Middle frontal gyrus (tissue), 1 donor: ENCODE measurements around the gene CCDC144A.
"Not testable (repeated sequence)": the region's sequence is repeated elsewhere in the genome, so short reads cannot be mapped to it uniquely, and the experiment has no call there.

ENCODE experiments used
- DNase-seq: peaks from one replicate; pipeline ENCODE4 v3.0.0-alpha.2; 2015; ENCODE audit warnings: low spot score; ENCODE audit errors: extremely low spot score

Gene CCDC144A

GRCh38 chr17:16689731-16690281 is at the start of gene CCDC144A:
Gene CCDC144A, plus strand, starts transcription at chr17:16690241. Its CDS starts 160 bp downstream, at chr17:16690401.
- not testable (repeated sequence) for DNase-seq

DNA sequence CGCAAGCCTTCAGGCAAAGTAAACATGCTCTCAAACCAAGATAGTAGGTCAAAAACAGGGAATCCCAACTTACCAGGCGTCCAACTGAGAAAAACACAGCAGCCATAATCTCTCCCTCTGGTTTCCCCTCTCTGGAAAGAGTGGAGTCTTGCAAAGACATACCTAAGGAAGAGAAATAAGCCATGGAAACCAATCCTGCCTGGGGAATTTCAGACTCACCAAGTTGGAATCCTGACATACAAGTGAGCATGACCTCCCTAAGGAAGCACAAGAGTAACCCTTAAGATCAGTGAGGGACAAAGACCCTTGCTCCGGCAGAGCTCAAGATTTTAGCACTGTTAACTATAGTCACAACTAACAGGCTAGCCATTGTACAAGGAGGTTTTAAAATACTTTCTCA is 40.5 kb upstream of the CCDC144A start:
- no peak for DNase-seq

DNA sequence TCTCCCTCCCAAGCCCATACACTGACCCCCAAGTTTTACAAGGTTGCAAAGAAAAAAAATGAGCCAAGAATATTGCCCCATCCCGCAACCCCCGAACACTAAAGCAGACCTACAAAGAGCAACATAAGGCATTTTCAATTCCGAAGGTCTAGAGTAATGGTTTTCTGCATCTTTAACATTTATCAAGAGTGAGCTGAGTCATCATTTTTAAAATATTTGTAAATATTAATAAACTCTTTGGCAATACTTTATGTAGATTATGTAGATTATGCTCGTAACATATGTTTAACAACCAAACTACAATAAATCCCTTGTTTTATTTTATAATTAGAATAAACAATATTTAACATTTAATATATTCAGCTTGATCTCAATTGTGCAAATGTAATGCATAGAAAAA is 37.8 kb upstream of the CCDC144A start:
- DNase-seq = no peak

DNA sequence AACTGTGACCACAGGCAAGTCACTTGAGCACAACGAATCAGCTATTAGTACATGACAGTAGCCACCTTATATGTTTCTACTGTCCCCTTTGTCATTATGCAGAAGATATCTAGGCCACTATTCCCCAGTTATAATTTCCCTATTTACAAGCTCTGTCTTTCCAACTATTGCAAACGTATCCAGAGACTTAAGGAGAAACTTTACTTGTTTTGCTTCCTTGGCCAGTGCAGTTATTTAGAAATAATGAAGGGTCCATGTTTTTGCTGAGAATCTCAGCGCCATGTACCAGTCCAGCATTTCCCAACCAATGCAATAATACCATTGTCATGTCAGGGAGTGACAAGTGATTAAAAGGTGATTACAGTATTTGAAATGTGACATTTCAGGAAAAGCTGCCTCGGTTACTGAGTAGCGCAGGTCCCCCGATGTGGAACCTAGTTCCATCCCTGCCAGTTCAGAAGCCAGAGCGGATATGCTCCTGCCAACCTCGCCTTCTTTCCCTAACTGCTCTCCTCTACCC is 37.1 kb upstream of the CCDC144A start:
- no peak for DNase-seq

DNA sequence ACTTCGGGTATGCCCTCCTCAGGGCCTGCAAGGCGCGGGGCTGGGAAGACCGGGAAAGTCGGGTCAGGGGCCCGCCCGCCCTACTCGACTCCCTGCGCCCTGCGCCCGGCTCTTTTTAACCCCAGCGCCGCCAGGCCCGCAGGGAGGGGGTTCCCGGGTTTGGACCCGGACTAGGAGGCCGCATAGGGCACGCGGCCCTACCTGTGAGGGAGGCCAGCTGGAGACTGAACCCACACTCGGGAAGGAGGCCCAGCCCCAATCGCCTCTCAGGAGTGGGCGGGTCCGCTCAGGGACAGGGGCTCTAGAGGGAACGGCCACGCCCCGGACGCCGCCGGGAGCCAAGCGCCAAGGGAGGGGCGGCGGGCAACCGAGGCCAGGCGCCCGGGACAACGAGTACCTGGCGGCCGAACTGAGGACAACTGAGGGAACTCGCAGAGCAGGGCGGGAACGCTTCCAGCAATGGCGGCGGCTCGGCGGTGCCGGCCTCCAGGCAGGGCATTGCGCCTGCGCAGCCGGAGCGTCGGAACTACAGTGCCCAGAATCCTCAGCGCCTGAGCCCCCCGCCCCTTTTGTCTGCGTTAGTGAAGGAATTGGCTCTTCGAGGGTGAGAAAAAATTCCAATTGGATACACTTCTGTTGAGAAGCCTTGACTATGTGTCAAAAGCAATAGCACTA is 36.5 kb upstream of the CCDC144A start, which contains the start of gene ZNF624:
Gene ZNF624 (minus strand): TSS at position 484 of the 675 bp plus-strand sequence.
- peak; percentile 88 for DNase-seq

DNA sequence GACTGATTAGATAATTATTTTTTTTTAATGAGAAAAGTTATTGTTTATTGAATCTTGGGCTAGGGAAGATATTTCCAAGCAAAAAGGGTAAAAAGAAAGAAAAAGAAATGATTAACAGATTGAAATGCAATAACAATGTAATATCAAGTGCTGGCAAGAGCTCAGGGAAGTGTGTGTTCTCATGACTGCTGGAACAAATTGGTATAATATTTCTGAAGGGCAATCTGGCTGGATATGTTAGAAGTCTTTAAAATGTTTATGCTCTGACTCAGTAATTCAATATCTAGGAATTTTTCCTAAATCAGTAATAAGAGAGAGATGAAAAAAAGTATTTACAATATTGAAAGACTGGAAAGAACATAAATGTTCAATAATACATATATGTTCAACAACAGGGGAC is 28.8 kb upstream of the CCDC144A start:
- no peak for DNase-seq

GRCh38 chr17:16662936-16663335 is 27.1 kb upstream of the CCDC144A start:
- no peak for DNase-seq

DNA sequence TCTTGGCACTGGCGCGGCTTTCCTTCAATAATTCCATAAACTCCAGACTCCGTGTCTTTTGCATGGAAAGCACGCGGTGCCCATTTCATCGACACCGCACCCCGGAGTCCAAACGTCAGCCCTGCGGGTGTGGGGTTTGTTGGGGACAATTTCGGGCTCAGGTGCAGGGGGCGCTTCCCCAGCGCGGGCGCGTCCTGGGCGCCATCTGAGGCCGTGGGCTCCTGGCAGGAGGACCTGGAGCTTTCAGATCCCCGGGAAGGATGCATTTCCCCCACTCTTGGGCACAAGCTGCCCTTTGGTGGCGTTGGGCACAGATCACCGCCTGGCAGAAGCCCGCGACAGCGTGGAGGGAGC is 23.5 kb upstream of the CCDC144A start:
- DNase-seq = not testable (repeated sequence)

DNA sequence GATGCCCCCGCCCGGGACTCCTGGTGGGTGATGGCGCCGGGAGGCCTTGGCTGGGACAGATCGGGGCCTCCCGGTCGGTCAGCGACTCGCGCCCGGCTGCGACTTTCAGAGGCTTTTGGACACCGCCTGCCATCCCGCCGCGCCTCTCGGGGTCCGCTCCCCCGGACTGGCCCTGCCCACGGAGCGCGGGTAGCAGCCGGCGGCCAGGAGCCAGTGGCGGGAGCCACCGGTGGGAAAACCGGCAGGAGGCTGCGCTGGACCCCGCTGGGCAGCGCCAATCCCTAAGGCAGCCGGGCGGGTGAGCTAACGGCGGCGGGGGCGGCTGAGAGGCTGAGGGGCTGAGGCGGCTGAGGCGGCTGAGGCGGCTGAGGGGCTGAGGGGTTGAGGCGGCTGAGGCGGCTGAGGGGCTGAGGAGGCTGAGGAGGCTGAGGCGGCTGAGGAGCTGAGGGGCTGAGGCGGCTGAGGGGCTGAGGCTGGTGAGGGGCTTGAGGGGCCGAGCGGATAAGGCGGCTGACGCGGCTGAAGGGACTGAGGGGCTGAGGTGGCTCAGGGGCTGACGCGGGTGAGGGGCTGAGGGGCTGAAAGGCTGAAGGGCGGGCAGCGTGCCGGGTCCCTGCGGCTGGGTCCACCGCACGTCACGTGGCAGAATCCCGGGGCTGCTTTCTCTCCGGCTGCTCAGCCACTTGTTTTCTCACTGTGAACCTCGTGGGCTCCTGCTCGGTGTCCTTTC is 23.0 kb upstream of the CCDC144A start:
- not testable (repeated sequence) for DNase-seq

DNA sequence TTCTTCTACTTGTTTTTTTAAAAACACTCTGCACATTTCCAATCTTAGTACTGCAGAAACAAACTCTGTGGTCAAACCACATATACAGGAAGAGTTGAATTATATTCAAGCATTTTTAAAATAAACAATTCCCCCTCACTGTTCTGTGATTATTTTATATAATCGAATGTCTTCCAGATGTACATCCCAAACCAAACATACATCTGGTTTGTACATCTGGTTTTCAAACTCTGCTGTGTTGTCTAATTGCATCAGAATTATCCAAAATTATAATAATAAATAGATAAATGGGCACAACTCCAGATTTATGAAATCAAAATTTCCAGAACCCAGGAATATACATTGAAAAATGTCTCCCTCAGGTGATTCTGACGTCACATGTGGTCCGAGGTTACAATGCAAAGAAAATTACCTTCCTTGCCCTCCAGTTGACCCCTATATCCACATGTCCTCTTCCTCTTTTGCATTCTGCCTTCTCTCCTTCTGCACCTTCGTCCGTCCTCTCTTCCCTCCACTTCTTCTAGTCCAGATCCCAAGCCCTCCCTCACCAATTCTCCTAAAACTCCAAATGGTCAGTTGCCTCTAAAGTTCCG is 13.3 kb upstream of the CCDC144A start:
- no peak for DNase-seq

- DNase-seq = not testable (repeated sequence)
These were observed 6.5 kb upstream of the CCDC144A start for GRCh38 chr17:16683290-16684138.

GRCh38 chr17:16686019-16686418 is 4.0 kb upstream of the CCDC144A start:
- not testable (repeated sequence) for DNase-seq

DNA sequence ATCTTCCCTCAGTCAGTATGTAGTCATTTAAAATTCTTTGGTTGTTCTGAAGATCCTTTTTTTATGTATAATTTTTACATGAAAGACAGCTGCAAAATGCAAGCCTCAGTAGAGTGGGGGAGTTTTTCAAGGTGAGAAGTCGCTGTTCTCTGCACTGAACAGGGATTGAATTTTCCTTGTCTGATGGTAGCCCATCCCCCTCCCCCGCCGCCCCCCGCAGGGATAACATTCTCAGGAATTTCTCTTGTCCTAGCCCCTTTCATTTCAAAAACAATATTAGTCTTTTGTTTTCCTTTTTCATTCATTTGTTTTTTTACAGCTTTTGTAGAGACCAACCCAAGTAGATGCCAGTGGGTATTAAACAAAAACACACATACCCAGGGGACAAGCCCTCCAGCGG is 2.9 kb upstream of the CCDC144A start:
- not testable (repeated sequence) for DNase-seq

- not testable (repeated sequence) for DNase-seq
These were observed 406 bp downstream of the CCDC144A start for GRCh38 chr17:16690447-16690846.

DNA sequence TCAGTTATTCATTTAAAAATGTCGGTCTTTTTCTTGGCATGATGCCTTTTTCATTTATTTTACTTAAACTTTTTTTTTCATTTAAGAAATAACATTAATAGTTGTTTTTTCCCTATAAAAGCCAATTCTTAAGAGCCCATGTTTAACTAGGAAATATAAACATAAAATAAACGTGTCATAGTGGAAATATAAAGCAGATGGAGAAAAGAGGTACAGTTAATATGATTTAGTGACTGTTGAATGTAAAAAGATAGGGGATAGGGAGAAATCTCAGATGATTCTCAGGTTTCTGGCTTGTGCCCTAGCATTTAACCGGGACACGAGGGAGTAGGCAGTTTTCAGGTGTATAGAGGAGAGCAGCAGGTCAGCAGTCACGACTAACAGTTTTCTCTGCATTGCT is 7.6 kb downstream of the CCDC144A start:
- DNase-seq = not testable (repeated sequence)

GRCh38 chr17:16745492-16746203 is 55.6 kb downstream of the CCDC144A start:
- peak; percentile 3 for DNase-seq

- not testable (repeated sequence) for DNase-seq
These were observed 56.5 kb downstream of the CCDC144A start for GRCh38 chr17:16746571-16746970.

- DNase-seq = not testable (repeated sequence)
These were observed 60.5 kb downstream of the CCDC144A start for GRCh38 chr17:16750515-16750914.

- not testable (repeated sequence) for DNase-seq
These were observed 61.3 kb downstream of the CCDC144A start for GRCh38 chr17:16751224-16751923.

- not testable (repeated sequence) for DNase-seq
These were observed 61.9 kb downstream of the CCDC144A start for GRCh38 chr17:16751924-16752287.
